HG03175 (cell line): ENCODE measurements around the gene ME2.
A peak's percentile ranks its signal among the peaks of the same experiment; 100 is the strongest.
"Not testable (repeated sequence)": the region's sequence is repeated elsewhere in the genome, so short reads cannot be mapped to it uniquely, and the experiment has no call there.

Experiments used
- ATAC-seq: cut with Tn5 transposase; IDR thresholded peaks from one replicate; pipeline ENCODE4 v1.9.1; 2021; ENCODE audit warnings: mild to moderate bottlenecking, moderate library complexity; ENCODE audit not compliant: unreplicated experiment

Gene ME2

DNA sequence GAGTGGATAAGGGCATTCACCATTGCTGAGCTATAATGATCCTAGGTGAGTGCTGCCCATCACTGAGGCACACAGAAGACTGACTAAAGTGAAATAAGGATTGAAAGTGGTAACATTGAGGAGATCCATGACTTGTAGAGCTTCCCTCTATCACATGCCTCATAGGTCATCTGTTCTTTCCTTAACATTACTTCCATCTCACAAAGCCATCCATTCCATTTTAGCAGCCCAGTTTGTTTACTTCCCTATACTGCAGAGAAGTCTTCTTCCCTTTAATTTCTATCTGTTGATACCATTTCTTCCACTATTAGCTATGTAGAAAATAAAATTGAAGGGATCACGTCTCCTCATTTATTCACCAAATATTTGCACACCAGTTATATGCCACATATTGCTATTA, 32.1 kb downstream of the ME2 start:
- no peak for ATAC-seq

DNA sequence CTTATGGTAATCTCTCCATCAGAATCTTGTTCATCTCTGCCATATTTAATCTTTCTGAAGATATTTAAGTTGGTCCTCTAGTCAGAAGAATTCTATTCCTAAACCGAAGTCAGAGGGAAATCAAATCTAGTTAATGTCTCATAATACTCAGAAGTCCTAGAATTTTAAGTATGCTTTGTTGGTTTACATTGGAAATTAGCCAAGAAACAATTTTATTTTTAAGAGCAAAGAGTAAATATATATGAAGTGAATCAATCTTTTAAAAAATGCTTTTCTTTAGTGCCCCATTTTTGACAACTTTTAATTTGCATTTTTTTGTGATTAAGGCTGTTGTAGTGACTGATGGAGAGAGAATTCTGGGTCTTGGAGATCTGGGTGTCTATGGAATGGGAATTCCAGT, 38.1 kb downstream of the ME2 start:
- no peak for ATAC-seq

DNA sequence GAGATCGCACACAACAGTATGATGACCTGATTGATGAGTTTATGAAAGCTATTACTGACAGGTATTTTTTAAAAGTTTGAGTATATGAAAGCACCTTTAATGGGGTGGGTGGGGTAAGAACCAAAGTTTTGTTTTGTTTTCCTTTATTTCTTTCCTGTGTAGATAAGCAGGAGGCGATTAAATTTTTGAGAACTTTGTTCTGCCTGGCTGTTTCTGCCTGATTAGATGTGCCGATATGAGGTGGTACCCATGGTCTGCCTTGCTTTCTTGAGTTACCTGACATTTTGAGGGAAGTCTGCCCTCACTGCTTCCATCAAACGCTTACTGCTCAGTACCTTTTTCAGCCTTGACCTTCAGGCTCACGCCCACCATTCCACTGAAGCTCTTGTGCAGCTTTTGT, 39.2 kb downstream of the ME2 start:
- no peak for ATAC-seq

DNA sequence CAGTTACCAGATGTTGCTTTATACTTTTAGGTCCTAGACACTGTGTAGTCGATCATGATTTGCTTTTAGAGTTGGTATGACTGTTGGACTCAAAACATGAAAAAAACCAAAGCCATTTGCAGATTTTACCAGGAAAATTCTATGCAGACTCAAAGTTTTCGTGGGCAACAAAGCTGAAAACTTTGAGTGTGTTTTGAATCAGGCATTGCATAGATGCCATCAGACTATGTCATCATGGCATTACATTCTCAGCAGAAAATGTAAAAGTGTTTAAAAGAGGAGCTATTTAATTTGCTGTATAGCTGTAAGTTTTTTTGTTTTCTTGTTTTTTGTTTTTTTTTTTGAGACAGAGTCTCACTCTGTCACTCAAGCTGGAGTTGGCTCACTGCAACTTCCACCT, 45.5 kb downstream of the ME2 start:
- ATAC-seq: no peak

DNA sequence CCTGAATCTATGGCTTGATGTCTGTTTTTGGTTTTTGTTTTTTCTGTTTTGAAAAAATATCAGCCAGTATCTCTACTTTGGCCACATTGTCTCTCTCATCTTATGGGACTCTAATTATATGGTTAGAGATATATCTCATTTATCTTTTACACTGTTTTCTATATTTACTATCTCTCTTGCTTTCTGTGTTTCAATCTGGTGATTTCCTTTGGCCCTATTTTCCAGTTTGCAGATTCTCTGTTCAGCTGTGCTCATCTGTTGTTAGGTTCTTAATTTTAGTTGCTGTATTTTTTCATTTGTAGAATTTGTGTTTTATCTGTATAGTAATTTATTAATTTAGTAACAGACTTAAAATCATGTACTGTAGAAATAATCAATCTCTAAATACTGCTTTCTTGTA, 47.6 kb downstream of the ME2 start:
- ATAC-seq: no peak

DNA sequence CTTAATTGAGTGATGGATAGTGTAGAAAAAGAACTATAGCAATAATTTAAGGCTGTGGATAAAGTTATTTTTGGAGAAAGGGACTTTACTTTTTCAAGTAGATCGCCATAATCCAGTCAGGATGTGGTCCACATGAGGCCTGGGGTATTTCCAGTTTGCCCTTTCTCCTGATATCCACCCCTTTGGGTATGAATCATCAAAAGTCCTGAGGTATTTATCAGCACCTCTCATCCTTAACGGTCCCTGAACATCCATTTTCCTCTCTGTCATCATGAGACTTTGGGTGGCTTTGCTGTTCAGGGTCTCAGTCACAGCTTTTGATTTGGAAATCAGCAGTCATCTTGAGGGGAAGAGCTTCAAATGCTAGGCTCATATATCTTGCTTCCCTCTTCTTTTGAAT, 49.6 kb downstream of the ME2 start:
- ATAC-seq: no peak

DNA sequence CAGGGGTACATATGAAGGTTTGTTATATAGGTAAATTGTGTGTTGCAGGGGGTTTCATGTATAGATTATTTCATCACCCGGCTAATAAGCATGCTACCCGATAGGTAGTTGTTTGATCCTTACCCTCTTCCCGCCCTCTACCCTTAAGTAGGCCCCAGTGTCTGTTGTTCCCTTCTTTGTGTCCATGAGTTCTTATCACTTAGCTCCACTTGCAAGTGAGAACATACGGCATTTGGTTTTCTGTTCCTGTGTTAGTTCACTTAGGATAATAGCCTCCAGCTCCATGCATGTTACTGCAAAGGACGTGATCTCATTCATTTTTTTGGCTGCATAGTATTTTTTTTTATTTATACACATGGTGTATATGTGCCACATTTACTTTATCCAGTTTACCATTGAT, 54.8 kb downstream of the ME2 start:
- no peak for ATAC-seq

DNA sequence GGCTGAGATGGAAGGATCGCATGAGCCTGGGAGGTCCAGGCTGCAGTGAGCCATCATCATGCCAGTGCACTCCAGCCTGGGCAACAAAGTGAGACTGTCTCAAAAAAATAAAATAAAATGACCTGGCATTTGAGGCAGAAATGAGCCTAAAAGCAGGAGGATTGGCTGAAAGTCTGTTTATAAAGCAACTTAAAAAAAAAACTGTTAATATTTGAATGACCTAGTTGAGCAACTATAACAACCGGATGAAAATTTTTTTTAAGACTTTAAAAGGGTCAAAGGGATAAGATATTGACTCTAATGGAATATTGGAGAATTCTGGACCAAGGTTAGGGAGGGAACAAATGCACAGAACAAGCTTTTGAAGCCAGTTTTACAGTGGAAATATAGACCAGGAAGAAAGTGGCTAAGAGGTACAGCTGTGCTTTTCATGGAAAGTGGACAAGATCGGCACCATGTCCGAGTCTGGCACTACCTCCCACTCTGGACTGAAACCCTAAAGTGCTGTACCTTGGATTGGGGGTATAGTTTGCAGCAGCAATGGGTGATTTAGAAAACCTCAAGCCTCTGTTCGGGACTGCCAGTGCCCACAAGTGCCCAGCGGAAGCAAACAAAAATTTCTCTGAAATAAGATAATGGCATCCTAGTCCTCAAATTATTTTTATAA, 55.8 kb downstream of the ME2 start:
- no peak for ATAC-seq

DNA sequence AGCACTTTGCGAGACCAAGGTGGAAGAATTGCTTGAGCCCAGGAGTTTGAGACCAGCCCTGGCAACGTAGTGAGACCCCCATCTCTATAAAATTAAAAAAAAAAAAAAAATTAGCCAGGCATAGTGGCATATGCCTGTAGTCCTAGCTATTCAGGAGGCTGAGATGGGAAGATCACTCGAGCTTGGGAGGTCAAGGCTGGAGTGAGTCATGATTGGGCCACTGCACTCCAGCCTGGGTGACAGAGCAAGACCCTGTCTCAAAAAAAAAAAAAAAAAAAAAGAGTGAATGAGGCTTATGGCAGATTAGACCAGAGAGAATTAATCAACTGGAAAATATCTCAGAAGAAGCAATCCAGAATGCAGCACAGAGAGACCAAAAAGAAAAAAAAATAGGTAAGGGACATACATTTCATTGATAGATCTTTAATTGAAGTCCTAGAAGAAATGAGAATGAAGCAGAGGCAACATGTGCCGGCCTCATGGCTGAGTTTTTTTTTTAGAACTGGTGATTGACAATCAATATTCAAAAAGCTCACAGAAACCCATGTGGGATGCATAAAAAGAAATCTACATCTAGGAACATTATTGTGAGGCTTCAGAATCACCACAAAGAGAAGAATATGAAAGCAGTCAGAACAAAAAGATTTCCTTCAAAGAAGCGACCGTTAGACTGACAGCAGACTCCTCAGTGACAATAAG, 56.7 kb downstream of the ME2 start:
- ATAC-seq: no peak

DNA sequence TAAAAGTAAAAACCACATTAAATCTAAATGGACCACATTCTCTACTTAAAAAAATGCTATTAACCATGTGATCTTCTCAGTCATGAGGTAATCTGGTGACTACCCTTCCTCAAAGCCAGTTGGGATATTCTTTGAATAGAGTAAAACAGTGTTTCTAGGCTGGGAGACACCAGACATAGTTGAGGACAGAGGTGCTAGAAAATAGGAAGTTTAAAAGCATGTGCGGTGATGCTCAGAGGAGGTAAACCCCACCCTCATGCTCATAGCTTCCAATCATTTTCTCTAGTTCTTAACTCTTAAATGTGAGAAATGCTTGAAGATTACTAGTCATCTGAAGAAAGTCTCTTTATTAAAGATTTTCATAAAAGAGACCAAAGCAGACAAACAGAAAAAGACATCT, 58.3 kb downstream of the ME2 start:
- no peak for ATAC-seq

DNA sequence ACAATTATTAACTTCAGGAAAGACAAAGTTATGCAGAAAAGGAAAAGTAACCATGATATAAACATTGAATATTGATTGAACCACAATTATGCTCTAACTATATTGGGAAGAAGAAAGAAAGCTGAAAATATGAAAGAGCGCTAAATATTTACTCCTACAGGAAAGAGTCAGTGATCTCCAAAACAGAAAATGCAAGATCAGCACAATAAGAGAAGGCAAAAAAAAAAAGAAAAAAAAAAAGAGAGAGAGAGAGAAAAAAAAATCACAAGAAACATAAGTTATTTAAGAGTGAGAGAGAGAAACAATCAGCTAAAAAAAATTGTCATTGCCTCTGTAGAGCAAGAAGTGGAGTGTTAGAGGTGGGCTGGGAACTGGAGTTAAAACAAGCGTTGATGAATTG, 60.0 kb downstream of the ME2 start:
- no peak for ATAC-seq

DNA sequence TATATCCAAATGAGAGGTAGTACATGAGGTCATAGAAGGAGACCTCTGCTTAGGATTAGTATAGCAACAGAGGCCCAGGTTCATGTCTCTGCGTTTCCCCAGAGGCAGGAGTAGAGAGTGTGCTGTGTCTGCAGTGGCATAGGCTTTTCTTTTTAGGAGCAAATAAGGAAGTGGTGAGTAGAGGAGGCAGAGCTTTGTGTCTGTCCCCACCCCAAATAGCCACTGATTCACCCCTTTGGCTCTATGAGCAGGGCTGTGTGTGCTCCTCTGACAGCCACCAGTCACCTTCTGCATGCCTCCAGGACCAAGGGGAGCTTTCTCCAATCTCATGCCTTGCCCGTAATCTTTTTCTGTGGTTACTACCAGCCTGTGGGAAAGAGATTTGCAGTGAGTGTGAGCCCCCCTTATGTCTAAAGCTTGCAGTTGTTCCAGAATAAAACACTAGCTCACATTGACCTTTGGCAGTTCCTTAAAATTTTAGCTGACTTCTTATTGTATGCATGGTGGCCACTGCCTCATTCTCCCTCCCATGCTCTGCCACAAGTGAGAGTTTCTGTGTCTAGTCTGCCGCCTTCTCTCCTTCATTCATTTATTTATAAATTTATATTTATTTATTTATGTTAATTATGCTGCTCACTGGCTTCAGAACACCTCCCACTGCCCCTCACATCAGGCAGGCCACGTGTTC, 65.5 kb downstream of the ME2 start:
- no peak for ATAC-seq

DNA sequence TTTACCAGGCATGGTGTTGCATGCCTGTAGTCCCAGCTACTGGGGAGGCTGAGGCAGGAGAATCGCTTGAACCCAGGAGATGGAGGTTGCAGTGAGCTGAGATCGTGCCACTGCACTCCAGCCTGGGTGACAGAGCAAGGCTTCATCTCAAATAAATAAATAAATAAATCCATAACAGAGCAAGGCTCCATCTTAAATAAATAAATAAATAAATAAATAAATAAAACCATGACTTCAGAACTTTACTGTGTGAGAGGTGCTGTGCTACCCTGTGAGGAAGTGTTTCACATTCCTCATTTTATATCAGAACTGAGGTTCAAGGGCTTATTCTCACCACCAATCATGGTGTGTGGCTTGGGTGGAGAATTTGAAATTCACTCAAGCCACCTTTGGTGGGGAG, 67.0 kb downstream of the ME2 start:
- ATAC-seq: not testable (repeated sequence)

DNA sequence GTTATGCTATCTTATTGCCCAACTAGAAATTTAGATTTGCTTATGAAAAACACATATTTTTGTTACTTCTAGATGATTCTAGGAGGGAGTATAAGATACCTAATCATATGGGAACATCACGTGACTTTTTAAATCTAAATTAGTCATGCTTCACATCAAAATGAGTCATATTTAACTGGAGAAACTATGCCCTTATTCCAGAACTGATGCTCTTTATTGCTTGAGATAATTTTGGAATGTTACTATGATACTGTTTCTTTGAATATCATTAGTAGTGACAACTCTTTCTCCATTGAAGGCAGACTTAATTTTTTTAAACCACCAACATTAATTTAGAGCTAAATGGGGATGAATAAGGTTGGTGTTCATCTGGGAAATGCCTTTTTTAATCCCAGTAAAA, 69.0 kb downstream of the ME2 start:
- ATAC-seq: no peak

DNA sequence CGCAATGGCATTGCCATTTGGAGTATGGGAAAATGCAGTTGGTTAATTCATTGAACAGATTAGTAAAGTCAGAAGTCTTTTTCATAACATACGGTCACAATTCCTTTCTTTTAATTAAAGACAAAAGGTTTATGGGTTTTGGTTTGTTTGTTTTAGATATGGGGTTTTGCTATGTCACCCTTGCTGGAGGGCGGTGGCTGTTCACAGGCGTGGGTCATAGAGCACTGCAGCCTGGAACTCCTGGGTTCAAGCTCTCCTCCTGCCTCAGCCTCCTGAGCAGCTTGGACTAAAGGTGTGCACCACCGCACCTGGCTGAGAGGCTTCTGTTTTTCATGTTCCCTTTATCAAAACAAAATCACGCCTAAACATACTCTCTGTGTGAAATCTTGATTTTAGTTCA, 70.3 kb downstream of the ME2 start:
- no peak for ATAC-seq

DNA sequence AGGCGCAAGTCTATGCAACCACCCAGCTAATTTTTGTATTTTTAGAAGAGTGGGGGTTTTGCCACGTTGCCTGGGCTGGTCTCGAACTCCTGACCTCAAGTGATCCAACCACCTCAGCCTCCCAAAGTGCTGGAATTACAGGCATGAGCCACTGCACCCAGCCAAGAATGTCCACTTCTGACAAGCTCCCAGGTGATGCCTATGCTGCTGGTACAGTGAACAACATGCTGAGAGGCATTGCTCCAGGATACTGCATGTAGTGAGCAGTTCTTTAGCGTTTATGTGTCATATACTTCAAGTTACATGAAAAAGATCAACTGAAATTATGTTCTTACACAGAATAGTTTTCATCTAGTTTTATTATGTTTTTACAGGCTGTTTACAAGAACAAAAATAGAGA, 71.7 kb downstream of the ME2 start:
- no peak for ATAC-seq

DNA sequence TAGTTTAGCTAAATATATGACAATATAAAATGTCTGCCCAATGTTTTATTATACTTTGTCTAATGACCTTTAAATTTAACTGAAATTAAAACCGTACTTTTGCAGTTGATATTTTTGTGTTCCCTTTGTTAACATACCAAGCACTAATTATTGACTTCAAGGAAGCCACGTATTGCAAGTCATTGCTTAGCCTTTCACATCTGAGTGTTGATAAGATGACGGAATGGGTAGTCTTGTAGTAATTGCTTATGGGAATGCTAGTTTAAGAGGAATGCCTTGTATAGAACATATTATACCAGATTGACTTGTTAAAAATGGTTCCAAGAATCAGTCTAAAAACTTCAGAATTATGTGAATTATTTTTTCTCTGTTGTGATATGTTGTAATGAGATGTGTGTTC, 74.9 kb downstream of the ME2 start:
- no peak for ATAC-seq

DNA sequence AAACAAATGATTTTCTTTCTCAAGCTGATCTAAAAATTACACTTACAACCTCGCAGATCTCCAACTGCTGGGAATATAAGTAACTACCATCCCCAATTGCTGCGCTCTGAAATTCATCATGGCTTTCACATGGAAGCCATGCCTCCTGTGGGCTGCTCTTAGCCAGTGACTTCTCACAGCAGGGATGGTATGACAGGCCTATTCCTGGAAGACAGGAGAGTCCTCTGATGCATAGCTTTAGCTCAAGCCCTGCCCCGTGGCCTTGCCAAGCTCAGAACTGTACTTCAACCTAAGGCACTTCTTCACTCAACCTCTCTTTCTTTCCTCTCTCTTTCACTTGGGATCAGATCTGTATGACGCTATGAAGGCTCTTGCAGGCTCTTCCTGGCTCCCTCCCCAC, 76.3 kb downstream of the ME2 start:
- ATAC-seq: no peak

DNA sequence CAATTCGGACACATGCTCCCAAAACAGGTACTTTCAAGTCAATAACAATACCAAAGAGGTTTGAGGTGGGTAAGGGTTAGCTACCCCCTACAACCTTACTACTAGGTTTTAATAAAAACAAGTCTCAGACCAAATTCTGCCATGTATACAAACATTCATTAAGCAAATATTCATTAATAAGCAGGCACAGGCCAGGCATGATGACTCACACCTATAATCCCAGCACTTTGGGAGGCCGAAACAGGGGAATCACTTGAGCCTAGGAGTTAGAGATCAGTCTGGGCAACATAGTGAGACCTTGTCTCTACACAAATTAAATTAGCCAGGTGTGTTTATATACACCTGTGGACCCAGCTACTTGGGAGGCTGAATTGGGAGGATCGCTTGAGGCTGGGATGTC, 77.2 kb downstream of the ME2 start:
- no peak for ATAC-seq

DNA sequence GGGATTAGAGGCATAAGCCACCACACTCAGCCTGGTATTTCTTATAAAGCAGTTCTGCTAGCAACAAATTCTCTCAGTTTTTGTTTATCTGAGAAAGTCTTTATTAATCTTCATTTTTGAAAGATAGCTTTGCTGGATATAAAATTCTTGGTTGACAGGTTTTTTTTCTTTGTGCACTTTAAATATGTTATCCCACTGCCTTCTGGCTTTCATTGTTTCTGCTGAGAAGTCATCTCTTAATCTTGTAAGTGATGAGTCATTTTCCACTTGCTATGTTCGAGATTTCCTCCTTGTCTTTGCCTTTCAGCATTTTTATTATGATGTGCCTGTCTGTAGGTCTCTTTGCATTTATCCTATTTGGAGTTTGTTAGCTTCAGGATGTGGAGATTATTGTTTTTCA, 83.1 kb downstream of the ME2 start:
- no peak for ATAC-seq

DNA sequence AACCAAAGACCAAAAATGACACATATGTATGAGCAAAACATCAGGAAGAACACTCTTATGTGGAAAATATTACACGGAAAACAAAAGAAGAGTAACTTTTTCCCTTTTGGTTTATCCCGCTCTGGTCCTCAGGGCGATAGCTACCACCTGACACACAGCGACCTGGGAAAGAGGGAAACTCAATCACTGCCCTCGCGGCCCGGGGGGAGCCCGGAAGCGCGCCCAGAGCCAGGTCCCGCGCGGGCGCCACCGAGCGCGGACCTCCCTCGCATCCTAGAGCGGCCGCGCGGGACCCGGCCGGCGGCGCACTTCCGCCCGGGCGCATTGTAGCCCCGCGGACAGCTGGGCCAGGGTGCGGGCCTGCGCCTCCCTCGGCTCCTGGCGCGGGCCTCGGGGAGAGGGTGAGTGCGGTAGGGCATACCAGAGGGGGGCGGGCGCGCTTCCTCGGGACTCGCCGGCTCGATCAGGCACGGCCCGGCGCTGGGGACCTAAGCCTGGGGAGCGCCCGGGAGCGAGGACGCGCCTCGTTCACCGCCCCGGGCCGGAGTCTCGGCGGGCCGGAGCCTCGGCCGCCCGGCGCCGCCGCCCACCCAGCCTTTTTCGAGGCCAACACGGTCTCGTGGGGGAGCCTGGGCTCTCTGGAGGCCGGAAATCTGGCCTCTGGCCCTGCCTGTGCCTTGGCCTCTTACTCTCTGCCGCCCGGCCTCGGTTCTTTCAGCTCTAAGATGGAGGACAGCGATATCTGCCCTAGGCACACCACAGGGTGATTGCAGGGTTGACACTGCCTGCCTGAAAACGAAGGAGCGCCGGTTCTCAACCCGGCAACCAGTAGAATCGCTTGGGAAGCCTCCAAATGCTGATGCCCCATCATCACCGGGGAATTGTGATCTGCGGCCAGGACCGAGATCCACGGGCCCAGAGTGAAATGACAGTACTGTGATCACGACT, 89.1 kb downstream of the ME2 start, which contains the start of gene ELAC1:
Gene ELAC1, plus strand, starts transcription at position 327 of the 948 bp plus-strand sequence. CDS start 6,365 bp downstream, outside the sequence.
- peak; percentile 93 for ATAC-seq
